Measurements from ENCODE around the gene LRRTM4.

DNA sequence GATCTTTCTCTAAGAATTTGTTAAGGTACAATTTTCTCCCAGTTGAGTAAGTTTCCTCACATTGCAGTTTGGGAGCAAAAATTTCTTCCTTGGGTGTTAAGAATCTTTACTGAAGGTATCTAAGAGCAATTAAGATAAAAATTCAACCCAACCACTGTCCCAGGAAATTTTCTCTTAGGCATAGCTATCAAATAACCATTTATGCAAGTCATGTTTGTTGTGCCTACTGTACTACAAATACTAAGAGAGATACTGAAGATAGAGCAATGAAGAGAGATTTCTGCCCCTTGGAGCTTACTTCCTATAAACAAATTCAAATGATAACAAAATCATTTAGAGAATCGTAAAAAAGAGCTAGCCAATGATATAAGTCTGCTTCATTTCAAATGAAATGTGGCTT, 402.8 kb downstream of the LRRTM4 start:
- TF ChIP-seq CTCF (IDR thresholded peaks at IDR 0.05), result no peak
- TF ChIP-seq POLR2AphosphoS5 (IDR thresholded peaks at IDR 0.05; ENCODE audit: insufficient read depth in 1 of 2, low read depth in 1 of 2), result no peak

Data from vagina (tissue), 2 donors.